SK-N-SH (cell line): ENCODE measurements around the gene TBCC. TPM values are rescaled to one million over a fixed set of nuclear protein-coding genes. Genes with fewer than 3 reads are reported as not detected.

ENCODE experiments used
- CTCF ChIA-PET: fragments of 300-600, 350-600 bp; formaldehyde crosslinking; extraction: SDS; loops from one replicate; lab custom pipeline; 2021; lab: Yijun Ruan, JAX
- POLR2A ChIA-PET: fragments of 350-600 bp; sonication (Branson Sonifier 250); formaldehyde crosslinking; extraction: SDS; loops from one replicate; lab custom pipeline; 2020; ENCODE audit warnings: antibody characterized with exemption, inconsistent platforms; lab: Yijun Ruan, JAX
- DNase-seq: peaks from one replicate; pipeline ENCODE4 v3.0.0; 2012
- H2AFZ ChIP-seq: fragments of 200-600 bp; sonication (generic); 2 replicates; pipeline ENCODE4 v1.8.1; 2016; ENCODE audit warnings: antibody characterized with exemption, mild to moderate bottlenecking, low read depth
- H3F3A ChIP-seq: fragments of 200-600 bp; sonication (generic); replicated peaks from 2 replicates; pipeline ENCODE3; 2016; ENCODE audit warnings: antibody characterized with exemption, mild to moderate bottlenecking; ENCODE audit not compliant: insufficient read depth
- H3K27ac ChIP-seq, 2 experiments: fragments of 200-500 bp in 1 of 2; fragments of 200-600 bp in 1 of 2; sonication (Bioruptor generic) in 1 of 2; sonication (generic), shearing (Covaris generic) in 1 of 2; 2 replicates each; pipeline versions ENCODE4 v1.5.1 to v1.6.1; 2014 to 2016; ENCODE audit warnings: low read depth in 2 of 2, inconsistent platforms in 1 of 2, low read length in 1 of 2, mild to moderate bottlenecking in 1 of 2, mixed read lengths in 1 of 2
- H3K27me3 ChIP-seq: fragments of 200-600 bp; sonication (generic), shearing (Covaris generic); 2 replicates; pipeline ENCODE4 v1.6.1; 2016; ENCODE audit warnings: mixed run types; ENCODE audit not compliant: insufficient read depth
- H3K36me3 ChIP-seq, 2 experiments: fragments of 200-500 bp in 1 of 2; fragments of 200-600 bp in 1 of 2; sonication (Bioruptor generic) in 1 of 2; sonication (generic) in 1 of 2; replicated peaks in 1 of 2; 2 replicates each; pipeline versions ENCODE3 to v1.5.1; 2014 to 2016; ENCODE audit warnings: low read length in 1 of 2, mild to moderate bottlenecking in 1 of 2; ENCODE audit not compliant: insufficient read depth in 2 of 2, control insufficient read depth in 1 of 2
- H3K4me1 ChIP-seq, 2 experiments: fragments of 200-500 bp in 1 of 2; fragments of 200-600 bp in 1 of 2; sonication (Bioruptor generic) in 1 of 2; sonication (generic), shearing (Covaris generic) in 1 of 2; 2 replicates each; pipeline versions ENCODE4 v1.5.1 to v1.6.1; 2014 to 2016; ENCODE audit warnings: low read depth in 1 of 2, low read length in 1 of 2, mixed run types in 1 of 2; ENCODE audit not compliant: insufficient read depth in 2 of 2, control insufficient read depth in 1 of 2
- H3K4me2 ChIP-seq: fragments of 200-600 bp; sonication (generic), shearing (Covaris generic); 2 replicates; pipeline ENCODE4 v1.6.1; 2017; ENCODE audit warnings: mixed run types
- H3K4me3 ChIP-seq, 2 experiments: fragments of 200-500 bp in 1 of 2; fragments of 200-600 bp in 1 of 2; sonication (Bioruptor generic) in 1 of 2; sonication (generic), shearing (Covaris generic) in 1 of 2; 2 replicates each; pipeline versions ENCODE4 v1.5.1 to v1.8.1; 2014 to 2016; ENCODE audit warnings: low read depth in 2 of 2, inconsistent platforms in 1 of 2, low read length in 1 of 2, mild to moderate bottlenecking in 1 of 2, mixed read lengths in 1 of 2, moderate library complexity in 1 of 2
- H3K79me2 ChIP-seq: fragments of 200-600 bp; sonication (generic); 2 replicates; pipeline ENCODE4 v1.8.1; 2017; ENCODE audit warnings: mild to moderate bottlenecking; ENCODE audit not compliant: insufficient read depth
- H3K9ac ChIP-seq: fragments of 200-600 bp; sonication (generic); 2 replicates; pipeline ENCODE4 v1.6.1; 2017; ENCODE audit warnings: mixed run types
- H3K9me2 ChIP-seq: fragments of 200-600 bp; sonication (generic); 2 replicates; pipeline ENCODE4 v1.6.1; 2017; ENCODE audit warnings: mixed run types
- H3K9me3 ChIP-seq: fragments of 200-600 bp; sonication (generic); 2 replicates; pipeline ENCODE4 v1.6.1; 2017; ENCODE audit warnings: mixed run types, mild to moderate bottlenecking, moderate library complexity
- H4K20me1 ChIP-seq: fragments of 200-600 bp; sonication (generic); 2 replicates; pipeline ENCODE4 v1.6.1; 2017; ENCODE audit warnings: mild to moderate bottlenecking, mixed run types; ENCODE audit not compliant: insufficient read depth
- CHD2 ChIP-seq: fragments of 150-350 bp; IDR thresholded peaks from 2 replicates; pipeline ENCODE4 v1.6.1; 2018; ENCODE audit warnings: low read length; ENCODE audit not compliant: partially characterized antibody
- EZH2phosphoT487 ChIP-seq: fragments of 200-600 bp; sonication (generic); IDR thresholded peaks from 2 replicates; pipeline ENCODE4 v1.6.1; 2017; ENCODE audit warnings: low read depth, mixed run types, mild to moderate bottlenecking, antibody characterized with exemption, moderate library complexity, borderline replicate concordance
- FOXM1 ChIP-seq: IDR thresholded peaks from 2 replicates; pipeline ENCODE4 v1.4.0; 2012; ENCODE audit warnings: low read depth, mild to moderate bottlenecking
- JUND ChIP-seq: IDR thresholded peaks from 2 replicates; pipeline ENCODE4 v1.4.0; 2012
- MAX ChIP-seq: IDR thresholded peaks from 2 replicates; pipeline ENCODE4 v1.4.0; 2012; ENCODE audit warnings: low read depth
- NFIC ChIP-seq: IDR thresholded peaks from 2 replicates; pipeline ENCODE4 v1.4.0; 2012; ENCODE audit warnings: borderline replicate concordance
- NRF1 ChIP-seq: IDR thresholded peaks from 2 replicates; pipeline ENCODE4 v1.6.1; 2012; ENCODE audit warnings: low read depth, mild to moderate bottlenecking, low read length
- POLR2AphosphoS5 ChIP-seq: IDR thresholded peaks from 2 replicates; pipeline ENCODE4 v1.6.1; 2012; ENCODE audit warnings: low read depth, low read length
- RAD21 ChIP-seq: IDR thresholded peaks from 2 replicates; pipeline ENCODE4 v1.6.1; 2012; ENCODE audit warnings: mild to moderate bottlenecking, low read length
- RFX5 ChIP-seq: IDR thresholded peaks from 2 replicates; pipeline ENCODE4 v1.6.1; 2012; ENCODE audit warnings: mild to moderate bottlenecking, improper control_type of control experiment, low read length
- RXRA ChIP-seq: IDR thresholded peaks from 2 replicates; pipeline ENCODE4 v1.4.0; 2012; ENCODE audit warnings: low read depth, mild to moderate bottlenecking, borderline replicate concordance
- TAF1 ChIP-seq: IDR thresholded peaks from 2 replicates; pipeline ENCODE4 v1.6.1; 2012; ENCODE audit warnings: low read depth, mild to moderate bottlenecking, low read length, moderate library complexity, borderline replicate concordance
- WGBS: methylation state at CpG from one replicate; pipeline ENCODE4 v1.1.6; 2017; ENCODE audit warnings: low lambda C conversion rate; 5-methylcytosine and 5-hydroxymethylcytosine counted together
- polyA plus RNA-seq, 3 experiments: library from polyadenylated mRNA; depleted of rRNA; stranded (reverse); fragments of >200 nt; gene quantifications; 2 replicates each; pipeline ENCODE4 v1.2.3, GENCODE V29; 2012

TBCC gene
- polyA plus RNA-seq, 1 of the 3 experiments (the other 2 are of a cell fraction), result 18.2 TPM

- peak; percentile 86 for DNase-seq
- peak within 1 kb of the TSS; percentile 95 for H3K27ac ChIP-seq
- no peak for TF ChIP-seq JUND
- no peak for TF ChIP-seq RAD21
- TF ChIP-seq RFX5, result no peak
- no peak for TF ChIP-seq EZH2phosphoT487
- TF ChIP-seq MAX, result peak; percentile 15; the same call in 1 of the 2 replicates
- TF ChIP-seq NFIC, result 0 out of 2 replicates have a peak, but pooled peaks have one; percentile 6
- TF ChIP-seq CHD2, result no peak
- peak; percentile 60 for TF ChIP-seq POLR2AphosphoS5
- TF ChIP-seq NRF1, result no peak
- TF ChIP-seq FOXM1, result no peak
- 0 out of 2 replicates have a peak, but pooled peaks have one; percentile 57 for TF ChIP-seq TAF1
- no peaks in the 10 kb centered on the region for H3K9me2 ChIP-seq
- H3K9me3 ChIP-seq, result no peaks in the 10 kb centered on the region
- H3K4me2 ChIP-seq, result peak within 1 kb of the TSS; percentile 82
- peak within 1 kb of the TSS; percentile 73 for H2AFZ ChIP-seq
- no peaks in the 10 kb centered on the region for H4K20me1 ChIP-seq
- peaks cover 6 to 22% of the 10 kb centered on the region in 2 experiments for H3K4me1 ChIP-seq
- peak within 1 kb of the TSS; percentile 99 for H3K9ac ChIP-seq
- peaks cover 17% of the 10 kb centered on the region for H3F3A ChIP-seq
- H3K36me3 ChIP-seq, result no peaks in the 10 kb centered on the region
- CTCF ChIA-PET, result interaction anchor here (1.5 to 1.9 kb wide), 2 partner anchors 17 to 36 kb away, joined by 4 to 6 read pairs; partner anchors contain the start of gene TBCC
- WGBS, result 2% methylated on average over 43 of the region's 70 CpGs
- POLR2A ChIA-PET, result interaction anchor here (0.6 to 4.2 kb wide), 10 partner anchors 10 to 1694 kb away, joined by 3 to 59 read pairs (median 4); partner anchors contain the start of genes CNPY3, RPL7L1 and TBCC
- peaks cover 63% of the 10 kb centered on the region for H3K79me2 ChIP-seq
- H3K27me3 ChIP-seq, result no peaks in the 10 kb centered on the region
- peak within 1 kb of the TSS; percentile 64 to 73 for H3K4me3 ChIP-seq
These were observed 36.1 kb upstream of the TBCC start, which contains the start of gene BICRAL for GRCh38 chr6:42781796-42782688. BICRAL (plus strand) TSS chr6:42782052; CDS start chr6:42822023, 39,971 bp downstream.

- peak; percentile 54 for DNase-seq
- H3K27ac ChIP-seq, result peak overlapping the region; percentile 95
- 3% methylated on average over 4 of the region's 4 CpGs for WGBS
- peaks cover 58% of the 10 kb centered on the region for H3K79me2 ChIP-seq
- peaks cover 3 to 16% of the 10 kb centered on the region in 2 experiments for H3K4me1 ChIP-seq
- H4K20me1 ChIP-seq, result no peaks in the 10 kb centered on the region
- H3K27me3 ChIP-seq, result no peaks in the 10 kb centered on the region
- ChIA-PET POLR2A (interaction anchor here (0.6 to 4.2 kb wide), 3 partner anchors 13 to 1695 kb away, joined by 4 to 59 read pairs (median 15); partner anchors contain the start of gene TBCC), CTCF (interaction anchor here (1.5 kb wide), 1 partner anchor 16 kb away, joined by 4 read pairs; no protein-coding TSS in a partner anchor)
- H3K4me3 ChIP-seq, result peak overlapping the region; percentile 64 to 73; a peak in 3 of 4 replicates
- no peaks in the 10 kb centered on the region for H3K9me2 ChIP-seq
- H3K9ac ChIP-seq, result peak overlapping the region; percentile 99; the same call in 1 of the 2 replicates
- no peaks in the 10 kb centered on the region for H3K9me3 ChIP-seq
- TF ChIP-seq EZH2phosphoT487 (no peak), RXRA (no peak)
- H3K4me2 ChIP-seq, result peak overlapping the region; percentile 71; the same call in 1 of the 2 replicates
- H3F3A ChIP-seq, result peaks cover 18% of the 10 kb centered on the region
- no peaks in the 10 kb centered on the region for H3K36me3 ChIP-seq
- H2AFZ ChIP-seq, result no peak overlapping the region
These were observed 35.6 kb upstream of the TBCC start for GRCh38 chr6:42781546-42781795.
